Measurements from ENCODE around the gene CACNA1F. TPM values are rescaled to one million over a fixed set of nuclear protein-coding genes. Genes with fewer than 3 reads are reported as not detected.

CACNA1F gene
- total RNA-seq, 2 experiments from 2014 or later = not detected

DNA sequence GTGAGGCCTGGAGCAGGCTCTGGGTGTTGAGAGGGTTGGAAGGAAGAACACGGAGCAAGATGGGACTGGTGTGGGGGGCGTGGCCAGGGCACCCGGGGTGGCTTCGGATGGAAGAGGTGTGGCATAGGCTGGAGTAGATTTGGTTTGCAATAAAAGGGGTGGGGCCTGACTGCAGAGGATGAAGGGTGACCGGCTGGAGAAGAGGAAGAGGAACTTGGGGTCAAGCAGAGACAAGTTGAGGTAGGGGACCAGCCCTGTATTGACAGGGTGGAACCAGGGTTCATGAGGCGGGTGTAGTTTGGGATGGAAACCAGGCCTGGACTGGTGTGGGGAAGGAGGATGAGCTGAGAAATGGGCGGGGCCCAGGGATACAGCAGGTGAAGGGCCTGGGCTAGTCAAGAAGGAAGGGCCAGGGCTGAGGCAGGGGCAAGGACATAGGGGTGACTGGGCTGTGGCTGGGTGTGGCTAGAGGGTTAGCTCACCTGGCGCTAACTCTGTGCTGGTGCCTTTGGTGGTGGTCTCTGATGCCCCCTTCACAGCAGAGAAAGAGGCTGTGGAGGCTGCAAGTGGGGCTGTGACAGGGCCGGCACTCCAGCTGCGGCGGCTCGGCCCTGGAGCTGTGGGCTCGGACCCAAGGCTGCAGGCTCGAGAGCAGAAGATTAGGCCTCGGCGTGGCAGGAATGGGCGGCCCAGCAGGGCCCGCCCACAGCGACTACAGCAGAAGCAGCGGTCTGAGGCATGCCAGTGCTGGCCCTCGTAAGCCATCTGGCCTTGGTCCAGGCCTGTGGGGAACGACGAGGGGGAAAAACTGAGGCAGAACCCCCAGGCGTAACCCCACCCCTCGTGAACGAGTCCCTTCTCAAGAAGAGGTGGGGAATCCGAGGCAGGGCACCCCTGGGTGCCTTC is 56.5 kb downstream of the CACNA1F start:
- no peak for DNase-seq (ENCODE audit: low spot score)
- no peaks in the 10 kb centered on the region for H3K9me2 ChIP-seq (ENCODE audit: insufficient read depth, low read length)
- H3K4me1 ChIP-seq (ENCODE audit: insufficient read depth, low read length, poor library complexity, severe bottlenecking) = peaks cover 10% of the 10 kb centered on the region
- H3K4me2 ChIP-seq (ENCODE audit: low read length) = no peak overlapping the region
- H3K27ac ChIP-seq (ENCODE audit: low read depth, low read length, poor library complexity, severe bottlenecking) = no peak overlapping the region
- no peak overlapping the region for H3K4me3 ChIP-seq (ENCODE audit: low read depth, low read length, poor library complexity, severe bottlenecking)
- H3K36me3 ChIP-seq (ENCODE audit: insufficient read depth, low read length) = peaks cover 58% of the 10 kb centered on the region
- intact Hi-C loops (cut with micrococcal nuclease; ENCODE audit: unreplicated experiment) = no loop called here
- H3K79me2 ChIP-seq (ENCODE audit: insufficient read depth, low read depth, low read length) = peaks cover 7% of the 10 kb centered on the region; the same call in 1 of the 2 replicates
- no TSS peak for BruUV-seq (replicated peaks)
- TF ChIP-seq EZH2phosphoT487 (IDR thresholded peaks at IDR 0.05; ENCODE audit: borderline replicate concordance, low read depth, low read length) (no peak), CTCF (conservative IDR thresholded peaks at IDR 0.05; ENCODE audit: low read length) (no peak)
- ChIA-PET CTCF (ENCODE audit: unreplicated experiment) (no interaction called here), POLR2A (no interaction called here)
- no peak overlapping the region for H2AFZ ChIP-seq (ENCODE audit: low read length)
- peaks cover 6% of the 10 kb centered on the region; the same call in 1 of the 2 replicates for H4K20me1 ChIP-seq (ENCODE audit: insufficient read depth, low read length)
- H3K9me3 ChIP-seq (ENCODE audit: low read length) = no peaks in the 10 kb centered on the region

DNA sequence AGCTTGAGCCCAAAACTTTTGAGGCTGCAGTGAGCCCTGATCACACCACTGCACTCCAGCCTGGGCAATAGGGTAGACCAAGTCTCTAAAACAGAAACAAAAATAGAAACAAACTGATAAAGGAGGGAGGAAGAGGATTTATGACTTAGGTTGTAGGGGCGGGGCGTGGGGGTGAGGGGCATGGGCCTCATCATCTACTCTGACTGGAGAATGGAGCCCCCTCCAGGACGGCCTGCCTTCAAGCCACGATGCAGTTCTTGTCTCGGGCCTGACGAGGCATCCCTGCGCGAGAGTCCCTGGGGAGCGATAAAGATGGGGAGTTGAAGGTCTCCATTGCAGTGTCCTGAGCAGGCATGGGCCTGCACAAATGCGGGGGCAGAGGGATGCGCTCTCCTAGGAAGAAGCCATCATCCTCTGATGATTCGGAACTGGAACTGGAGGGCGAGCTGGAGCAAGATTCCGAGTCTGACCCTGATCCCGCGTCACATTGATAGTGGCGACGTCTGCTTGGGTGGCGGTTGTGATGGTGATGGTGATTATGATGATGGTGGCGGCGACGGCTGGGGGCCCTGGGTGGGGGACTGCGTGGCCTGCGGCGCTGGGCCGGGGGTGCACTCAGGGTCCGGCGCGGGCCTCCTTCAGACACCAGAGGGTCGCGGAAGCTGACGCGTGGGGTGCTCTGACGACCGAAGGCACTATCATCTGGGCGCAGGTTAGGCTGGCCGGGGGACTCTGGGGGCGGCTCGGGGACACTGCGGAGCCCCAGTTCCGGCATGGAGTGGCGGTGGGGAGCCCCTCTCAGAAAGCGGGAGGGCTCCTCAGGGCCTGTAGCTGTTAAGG is 57.5 kb downstream of the CACNA1F start:
- TF ChIP-seq EZH2phosphoT487 (IDR thresholded peaks at IDR 0.05; ENCODE audit: borderline replicate concordance, low read depth, low read length) = no peak
- TF ChIP-seq CTCF (conservative IDR thresholded peaks at IDR 0.05; ENCODE audit: low read length) = no peak
- CTCF ChIA-PET (ENCODE audit: unreplicated experiment) = no interaction called here
- Histone ChIP-seq H3K4me1 (ENCODE audit: insufficient read depth, low read length, poor library complexity, severe bottlenecking) (peaks cover 14% of the 10 kb centered on the region), H2AFZ (ENCODE audit: low read length) (no peak overlapping the region), H3K79me2 (ENCODE audit: insufficient read depth, low read depth, low read length) (peaks cover 7% of the 10 kb centered on the region; the same call in 1 of the 2 replicates), H4K20me1 (ENCODE audit: insufficient read depth, low read length) (peaks cover 6% of the 10 kb centered on the region; the same call in 1 of the 2 replicates), H3K27ac (ENCODE audit: low read depth, low read length, poor library complexity, severe bottlenecking) (no peak overlapping the region), H3K4me2 (ENCODE audit: low read length) (no peak overlapping the region), H3K4me3 (ENCODE audit: low read depth, low read length, poor library complexity, severe bottlenecking) (no peak overlapping the region), H3K9me3 (ENCODE audit: low read length) (no peaks in the 10 kb centered on the region), H3K36me3 (ENCODE audit: insufficient read depth, low read length) (peaks cover 55% of the 10 kb centered on the region), H3K9me2 (ENCODE audit: insufficient read depth, low read length) (no peaks in the 10 kb centered on the region)
- BruUV-seq (replicated peaks) = no TSS peak
- DNase-seq (ENCODE audit: low spot score) = no peak
- POLR2A ChIA-PET = no interaction called here
- intact Hi-C loops (cut with micrococcal nuclease; ENCODE audit: unreplicated experiment) = no loop called here

All from OCI-LY7 (cell line).